ENCODE results near the gene UGGT1. TPM values are rescaled to one million over a fixed set of nuclear protein-coding genes. Genes with fewer than 3 reads are reported as not detected.
A peak's percentile ranks its signal among the peaks of the same experiment; 100 is the strongest.

UGGT1 gene
- polyA plus RNA-seq, 2 of the 4 experiments (the other 2 are of a cell fraction), result 24.2 to 56.4 TPM

DNA sequence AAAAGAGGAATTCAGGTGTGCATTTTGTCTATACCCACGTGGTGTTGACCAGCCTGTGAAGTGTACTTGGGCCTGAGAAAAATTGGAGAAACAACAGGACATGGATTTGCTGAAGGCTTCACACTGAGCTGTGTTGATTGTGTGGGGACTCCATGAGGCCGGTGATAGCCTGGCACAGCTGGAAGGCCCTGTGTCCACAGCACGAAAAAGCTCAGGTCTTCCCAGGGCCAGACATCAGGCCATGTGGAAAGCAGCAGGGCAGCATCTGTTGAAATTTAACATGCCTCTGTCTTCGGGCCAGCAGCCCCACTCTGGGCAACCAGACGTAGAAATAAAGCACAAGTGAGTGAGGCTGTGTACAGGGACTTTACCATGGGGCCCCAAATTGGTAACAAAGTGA lies 143.6 kb downstream of the UGGT1 start:
- no peak for FAIRE-seq
- Histone ChIP-seq H3K4me3 (no peak overlapping the region), H3K9me3 (no peaks in the 10 kb centered on the region), H3K4me1 (no peaks in the 10 kb centered on the region), H3K27ac (no peak overlapping the region), H3K4me2 (no peak overlapping the region)
- no peak for DNase-seq (ENCODE audit: low read depth in 1 of 2, low spot score in 1 of 2)
- ATAC-seq, result no peak
- WGBS (ENCODE audit: missing lambda C conversion rate), result 49% methylated on average over 5 of the region's 5 CpGs
- ChIA-PET CTCF (interaction anchor here (0.9 to 5.2 kb wide), 7 partner anchors 11 to 356 kb away, joined by 3 to 35 read pairs (median 3); no protein-coding TSS in a partner anchor), POLR2A (no interaction called here)
- TF ChIP-seq EP300 (IDR thresholded peaks at IDR 0.05) (no peak), CBX8 (IDR thresholded peaks at IDR 0.05) (no peak), TP53 (CRISPR knock-in tag; IDR thresholded peaks at IDR 0.05) (no peak), SMC3 (IDR thresholded peaks at IDR 0.05) (no peak), HOXB13 (CRISPR knock-in tag; IDR thresholded peaks at IDR 0.05; ENCODE audit: low read depth) (no peak), EHMT2 (IDR thresholded peaks at IDR 0.05; ENCODE audit: low read depth) (no peak), POLR2AphosphoS2 (conservative IDR thresholded peaks at IDR 0.05; ENCODE audit: low read length) (no peak), NPAS2 (CRISPR knock-in tag; IDR thresholded peaks at IDR 0.05; ENCODE audit: borderline replicate concordance) (no peak), ZC3H11A (IDR thresholded peaks at IDR 0.05) (no peak), TFCP2L1 (CRISPR knock-in tag; IDR thresholded peaks at IDR 0.05) (no peak), JUN (IDR thresholded peaks at IDR 0.05) (no peak), HOXB5 (CRISPR knock-in tag; IDR thresholded peaks at IDR 0.05) (no peak)
- TF ChIP-seq, protein P1, sequence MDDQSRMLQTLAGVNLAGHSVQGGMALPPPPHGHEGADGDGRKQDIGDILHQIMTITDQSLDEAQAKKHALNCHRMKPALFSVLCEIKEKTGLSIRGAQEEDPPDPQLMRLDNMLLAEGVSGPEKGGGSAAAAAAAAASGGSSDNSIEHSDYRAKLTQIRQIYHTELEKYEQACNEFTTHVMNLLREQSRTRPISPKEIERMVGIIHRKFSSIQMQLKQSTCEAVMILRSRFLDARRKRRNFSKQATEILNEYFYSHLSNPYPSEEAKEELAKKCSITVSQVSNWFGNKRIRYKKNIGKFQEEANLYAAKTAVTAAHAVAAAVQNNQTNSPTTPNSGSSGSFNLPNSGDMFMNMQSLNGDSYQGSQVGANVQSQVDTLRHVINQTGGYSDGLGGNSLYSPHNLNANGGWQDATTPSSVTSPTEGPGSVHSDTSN (IDR thresholded peaks at IDR 0.05), result no peak

DNA sequence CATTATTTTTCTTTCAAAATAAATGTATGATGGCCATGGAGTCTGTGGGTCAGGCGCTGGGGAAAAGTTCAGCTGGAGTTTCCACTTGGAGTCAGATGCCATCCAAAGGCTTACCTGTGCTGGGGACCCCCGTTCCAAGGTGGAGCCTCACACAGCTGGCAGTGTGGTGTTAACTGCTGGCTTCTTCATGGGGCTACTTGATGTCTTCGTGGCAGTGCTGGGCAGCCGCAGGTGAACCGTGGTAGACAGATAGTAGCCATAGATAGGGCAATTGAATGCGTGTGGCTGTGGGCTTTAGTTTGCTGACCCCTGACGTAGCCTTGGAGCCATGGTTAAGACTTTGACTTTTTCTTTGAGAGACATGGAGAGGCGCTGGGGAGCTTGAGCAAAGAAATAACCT lies 144.6 kb downstream of the UGGT1 start:
- no peak overlapping the region for H3K4me2 ChIP-seq
- no peak overlapping the region for H3K27ac ChIP-seq
- DNase-seq (ENCODE audit: low read depth in 1 of 2, low spot score in 1 of 2) (no peak), ATAC-seq (no peak), FAIRE-seq (no peak)
- H3K4me1 ChIP-seq, result no peaks in the 10 kb centered on the region
- no peak for TF ChIP-seq SMC3 (IDR thresholded peaks at IDR 0.05)
- no peak for TF ChIP-seq HOXB5 (CRISPR knock-in tag; IDR thresholded peaks at IDR 0.05)
- TF ChIP-seq MAFK (IDR thresholded peaks at IDR 0.05; ENCODE audit: partially characterized antibody), result no peak
- no peak for TF ChIP-seq FOSL2 (IDR thresholded peaks at IDR 0.05)
- no peak for TF ChIP-seq FOSL2 (CRISPR knock-in tag; IDR thresholded peaks at IDR 0.05)
- no peak for TF ChIP-seq ZNF302 (CRISPR knock-in tag; IDR thresholded peaks at IDR 0.05)
- no peak for TF ChIP-seq NPAS2 (CRISPR knock-in tag; IDR thresholded peaks at IDR 0.05; ENCODE audit: borderline replicate concordance)
- TF ChIP-seq, protein P2, sequence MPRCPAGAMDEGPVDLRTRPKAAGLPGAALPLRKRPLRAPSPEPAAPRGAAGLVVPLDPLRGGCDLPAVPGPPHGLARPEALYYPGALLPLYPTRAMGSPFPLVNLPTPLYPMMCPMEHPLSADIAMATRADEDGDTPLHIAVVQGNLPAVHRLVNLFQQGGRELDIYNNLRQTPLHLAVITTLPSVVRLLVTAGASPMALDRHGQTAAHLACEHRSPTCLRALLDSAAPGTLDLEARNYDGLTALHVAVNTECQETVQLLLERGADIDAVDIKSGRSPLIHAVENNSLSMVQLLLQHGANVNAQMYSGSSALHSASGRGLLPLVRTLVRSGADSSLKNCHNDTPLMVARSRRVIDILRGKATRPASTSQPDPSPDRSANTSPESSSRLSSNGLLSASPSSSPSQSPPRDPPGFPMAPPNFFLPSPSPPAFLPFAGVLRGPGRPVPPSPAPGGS (IDR thresholded peaks at IDR 0.05), result no peak
- no peak for TF ChIP-seq CBX8 (IDR thresholded peaks at IDR 0.05)
- H3K4me3 ChIP-seq, result no peak overlapping the region
- 55% methylated on average over 8 of the region's 8 CpGs for WGBS (ENCODE audit: missing lambda C conversion rate)
- POLR2A ChIA-PET, result no interaction called here
- no peaks in the 10 kb centered on the region for H3K9me3 ChIP-seq
- CTCF ChIA-PET, result interaction anchor here (5.2 kb wide), 1 partner anchor 171 kb away, joined by 35 read pairs; no protein-coding TSS in a partner anchor

DNA sequence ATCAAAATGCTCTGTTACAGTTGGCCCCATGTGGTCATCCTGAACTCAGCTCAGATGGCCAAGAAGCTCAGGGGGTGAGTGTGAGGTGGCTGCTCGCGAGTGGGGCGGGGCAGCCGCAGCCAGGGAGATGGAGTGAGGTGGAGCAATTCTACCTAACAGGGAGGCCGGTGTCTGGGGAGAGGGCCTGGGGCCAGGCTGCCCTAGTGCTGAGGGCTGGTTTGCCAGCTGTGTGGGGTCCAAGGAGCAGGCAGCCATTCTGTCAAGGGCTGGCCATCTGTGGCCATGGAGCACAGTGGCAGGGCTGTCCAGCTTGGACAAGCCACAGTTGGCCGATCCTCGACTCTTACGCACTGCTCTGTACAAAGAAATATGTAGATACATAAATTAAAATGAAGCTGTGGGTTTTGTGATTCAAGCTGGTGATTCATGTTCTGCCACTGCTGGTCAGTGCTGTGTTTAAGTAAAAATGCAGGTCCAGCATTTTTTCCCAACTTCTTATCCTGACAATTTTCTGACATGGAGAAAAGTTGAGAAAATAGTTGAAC lies 145.6 kb downstream of the UGGT1 start:
- no peak for ATAC-seq
- POLR2A ChIA-PET, result no interaction called here

More for the DNA sequence above, 145.6 kb downstream of the UGGT1 start:
- H3K27ac ChIP-seq, result no peak overlapping the region
- no peaks in the 10 kb centered on the region for H3K9me3 ChIP-seq
- 87% methylated on average over 8 of the region's 8 CpGs for WGBS (ENCODE audit: missing lambda C conversion rate)
- no peak overlapping the region for H3K4me3 ChIP-seq
- no peak overlapping the region for H3K4me2 ChIP-seq
- FAIRE-seq (no peak), DNase-seq (ENCODE audit: low read depth in 1 of 2, low spot score in 1 of 2) (no peak)
- peak; percentile 57 for TF ChIP-seq MAFK (IDR thresholded peaks at IDR 0.05; ENCODE audit: partially characterized antibody)
- TF ChIP-seq, protein P3, sequence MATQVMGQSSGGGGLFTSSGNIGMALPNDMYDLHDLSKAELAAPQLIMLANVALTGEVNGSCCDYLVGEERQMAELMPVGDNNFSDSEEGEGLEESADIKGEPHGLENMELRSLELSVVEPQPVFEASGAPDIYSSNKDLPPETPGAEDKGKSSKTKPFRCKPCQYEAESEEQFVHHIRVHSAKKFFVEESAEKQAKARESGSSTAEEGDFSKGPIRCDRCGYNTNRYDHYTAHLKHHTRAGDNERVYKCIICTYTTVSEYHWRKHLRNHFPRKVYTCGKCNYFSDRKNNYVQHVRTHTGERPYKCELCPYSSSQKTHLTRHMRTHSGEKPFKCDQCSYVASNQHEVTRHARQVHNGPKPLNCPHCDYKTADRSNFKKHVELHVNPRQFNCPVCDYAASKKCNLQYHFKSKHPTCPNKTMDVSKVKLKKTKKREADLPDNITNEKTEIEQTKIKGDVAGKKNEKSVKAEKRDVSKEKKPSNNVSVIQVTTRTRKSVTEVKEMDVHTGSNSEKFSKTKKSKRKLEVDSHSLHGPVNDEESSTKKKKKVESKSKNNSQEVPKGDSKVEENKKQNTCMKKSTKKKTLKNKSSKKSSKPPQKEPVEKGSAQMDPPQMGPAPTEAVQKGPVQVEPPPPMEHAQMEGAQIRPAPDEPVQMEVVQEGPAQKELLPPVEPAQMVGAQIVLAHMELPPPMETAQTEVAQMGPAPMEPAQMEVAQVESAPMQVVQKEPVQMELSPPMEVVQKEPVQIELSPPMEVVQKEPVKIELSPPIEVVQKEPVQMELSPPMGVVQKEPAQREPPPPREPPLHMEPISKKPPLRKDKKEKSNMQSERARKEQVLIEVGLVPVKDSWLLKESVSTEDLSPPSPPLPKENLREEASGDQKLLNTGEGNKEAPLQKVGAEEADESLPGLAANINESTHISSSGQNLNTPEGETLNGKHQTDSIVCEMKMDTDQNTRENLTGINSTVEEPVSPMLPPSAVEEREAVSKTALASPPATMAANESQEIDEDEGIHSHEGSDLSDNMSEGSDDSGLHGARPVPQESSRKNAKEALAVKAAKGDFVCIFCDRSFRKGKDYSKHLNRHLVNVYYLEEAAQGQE (IDR thresholded peaks at IDR 0.05), result no peak
- TF ChIP-seq, protein P2 (IDR thresholded peaks at IDR 0.05), result no peak
- CTCF ChIA-PET, result interaction anchor here (0.6 to 0.7 kb wide), 2 partner anchors 14 to 57 kb away, joined by 3 read pairs; no protein-coding TSS in a partner anchor
- H3K4me1 ChIP-seq, result no peaks in the 10 kb centered on the region

Measured in A549 (cell line).